ENCODE measurements around the gene GSTM1.

DNA sequence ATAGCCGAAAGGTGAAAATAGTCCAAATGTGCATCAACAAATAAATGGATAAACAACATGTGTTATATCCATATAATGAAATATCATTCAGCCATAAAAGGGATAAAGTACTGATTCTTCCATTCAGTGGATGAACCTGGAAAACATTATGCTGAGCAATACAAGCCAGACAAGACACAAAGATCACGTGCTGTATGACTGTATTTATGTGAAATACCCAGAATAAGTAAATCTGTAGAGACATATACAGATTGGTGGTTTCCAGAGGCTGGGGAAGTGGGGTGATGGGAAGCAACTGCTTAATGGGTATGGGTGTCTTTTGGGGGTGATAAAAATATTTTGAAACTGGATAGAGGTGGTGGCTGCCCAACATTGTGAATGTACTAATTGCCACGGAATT is 45.0 kb upstream of the GSTM1 start:
- TF ChIP-seq, protein P1, sequence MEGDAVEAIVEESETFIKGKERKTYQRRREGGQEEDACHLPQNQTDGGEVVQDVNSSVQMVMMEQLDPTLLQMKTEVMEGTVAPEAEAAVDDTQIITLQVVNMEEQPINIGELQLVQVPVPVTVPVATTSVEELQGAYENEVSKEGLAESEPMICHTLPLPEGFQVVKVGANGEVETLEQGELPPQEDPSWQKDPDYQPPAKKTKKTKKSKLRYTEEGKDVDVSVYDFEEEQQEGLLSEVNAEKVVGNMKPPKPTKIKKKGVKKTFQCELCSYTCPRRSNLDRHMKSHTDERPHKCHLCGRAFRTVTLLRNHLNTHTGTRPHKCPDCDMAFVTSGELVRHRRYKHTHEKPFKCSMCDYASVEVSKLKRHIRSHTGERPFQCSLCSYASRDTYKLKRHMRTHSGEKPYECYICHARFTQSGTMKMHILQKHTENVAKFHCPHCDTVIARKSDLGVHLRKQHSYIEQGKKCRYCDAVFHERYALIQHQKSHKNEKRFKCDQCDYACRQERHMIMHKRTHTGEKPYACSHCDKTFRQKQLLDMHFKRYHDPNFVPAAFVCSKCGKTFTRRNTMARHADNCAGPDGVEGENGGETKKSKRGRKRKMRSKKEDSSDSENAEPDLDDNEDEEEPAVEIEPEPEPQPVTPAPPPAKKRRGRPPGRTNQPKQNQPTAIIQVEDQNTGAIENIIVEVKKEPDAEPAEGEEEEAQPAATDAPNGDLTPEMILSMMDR (IDR thresholded peaks at IDR 0.05; ENCODE audit: low read depth, low read length) = no peak
- TF ChIP-seq EZH2phosphoT487 (IDR thresholded peaks at IDR 0.05; ENCODE audit: low read depth) = no peak

Measured in OCI-LY3 (cell line).